ENCODE measurements around the gene PSEN1. TPM values are rescaled to one million over a fixed set of nuclear protein-coding genes. Genes with fewer than 3 reads are reported as not detected.

Gene PSEN1
- 35.0 and 36.8 TPM in 2 replicates for total RNA-seq

DNA sequence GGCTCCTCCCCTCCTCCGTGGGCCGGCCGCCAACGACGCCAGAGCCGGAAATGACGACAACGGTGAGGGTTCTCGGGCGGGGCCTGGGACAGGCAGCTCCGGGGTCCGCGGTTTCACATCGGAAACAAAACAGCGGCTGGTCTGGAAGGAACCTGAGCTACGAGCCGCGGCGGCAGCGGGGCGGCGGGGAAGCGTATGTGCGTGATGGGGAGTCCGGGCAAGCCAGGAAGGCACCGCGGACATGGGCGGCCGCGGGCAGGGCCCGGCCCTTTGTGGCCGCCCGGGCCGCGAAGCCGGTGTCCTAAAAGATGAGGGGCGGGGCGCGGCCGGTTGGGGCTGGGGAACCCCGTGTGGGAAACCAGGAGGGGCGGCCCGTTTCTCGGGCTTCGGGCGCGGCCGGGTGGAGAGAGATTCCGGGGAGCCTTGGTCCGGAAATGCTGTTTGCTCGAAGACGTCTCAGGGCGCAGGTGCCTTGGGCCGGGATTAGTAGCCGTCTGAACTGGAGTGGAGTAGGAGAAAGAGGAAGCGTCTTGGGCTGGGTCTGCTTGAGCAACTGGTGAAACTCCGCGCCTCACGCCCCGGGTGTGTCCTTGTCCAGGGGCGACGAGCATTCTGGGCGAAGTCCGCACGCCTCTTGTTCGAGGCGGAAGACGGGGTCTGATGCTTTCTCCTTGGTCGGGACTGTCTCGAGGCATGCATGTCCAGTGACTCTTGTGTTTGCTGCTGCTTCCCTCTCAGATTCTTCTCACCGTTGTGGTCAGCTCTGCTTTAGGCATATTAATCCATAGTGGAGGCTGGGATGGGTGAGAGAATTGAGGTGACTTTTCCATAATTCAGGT is at the start of gene PSEN1:
PSEN1 (plus strand) TSS at position 121 of the 839 bp plus-strand sequence. CDS start 11,513 bp downstream, outside the sequence.

DNA sequence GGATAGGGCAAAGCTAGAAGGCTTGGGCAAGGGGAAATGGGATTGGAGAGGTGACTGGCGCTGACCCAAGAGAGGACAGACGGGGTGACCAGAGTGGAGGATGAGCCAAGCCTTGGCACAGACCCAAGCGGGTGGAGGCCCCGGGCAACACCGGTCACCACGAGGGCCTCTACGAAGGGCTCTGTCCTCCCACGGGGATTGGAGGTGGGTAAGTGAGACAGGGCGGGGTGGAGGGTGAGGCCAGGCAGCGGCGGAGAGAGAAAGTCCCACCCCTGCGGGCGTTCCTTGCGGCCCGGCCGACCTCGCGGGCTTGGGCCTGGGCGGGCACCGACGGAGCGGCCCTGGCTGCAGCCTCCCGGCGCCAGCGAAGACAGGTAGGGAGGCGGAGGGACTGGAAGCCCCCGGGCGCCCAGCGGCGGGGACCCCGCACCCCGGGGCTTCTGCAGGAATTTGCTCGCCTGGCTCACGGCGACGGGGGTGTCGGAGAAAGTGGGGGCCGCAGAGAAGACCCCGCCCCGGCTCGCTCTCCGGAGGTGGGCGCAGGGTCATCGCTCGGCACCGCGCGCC is 101.0 kb downstream of the PSEN1 start, which contains the start of gene PAPLN:
PAPLN (plus strand) TSS at position 288 of the 567 bp plus-strand sequence. CDS start 2,273 bp downstream, outside the sequence.

Other genes starting within 250 kb of the PSEN1 start
- gene DPF3, start 242.4 kb upstream of the PSEN1 start, total RNA-seq: not detected in 2 replicates
- gene DCAF4, start 210.0 kb upstream of the PSEN1 start, total RNA-seq: 13.7 and 20.1 TPM in 2 replicates
- 16.6 and 18.5 TPM in 2 replicates for gene ZFYVE1, start 109.4 kb upstream of the PSEN1 start, total RNA-seq
- 10.5 and 16.4 TPM in 2 replicates for gene RBM25, start 78.0 kb upstream of the PSEN1 start, total RNA-seq
- 7.1 and 7.6 TPM in 2 replicates for gene PAPLN, start 101.0 kb downstream of the PSEN1 start, total RNA-seq

Measured in cardiac atrium fibroblast (primary cell).